GM19397 (cell line): ENCODE measurements around the gene RASGEF1B.
"Not testable (repeated sequence)": the region's sequence is repeated elsewhere in the genome, so short reads cannot be mapped to it uniquely, and the experiment has no call there.

Source experiments
- ATAC-seq: cut with Tn5 transposase; IDR thresholded peaks from one replicate; pipeline ENCODE4 v1.9.1; 2021; ENCODE audit warnings: mild to moderate bottlenecking, moderate library complexity; ENCODE audit not compliant: unreplicated experiment

Gene RASGEF1B

GRCh38 chr4:81432825-81433224, 38.9 kb downstream of the RASGEF1B start:
- no peak for ATAC-seq

GRCh38 chr4:81431971-81432370, 39.7 kb downstream of the RASGEF1B start:
- no peak for ATAC-seq

- ATAC-seq: no peak
Measured at GRCh38 chr4:81429607-81430006, 42.1 kb downstream of the RASGEF1B start.

DNA sequence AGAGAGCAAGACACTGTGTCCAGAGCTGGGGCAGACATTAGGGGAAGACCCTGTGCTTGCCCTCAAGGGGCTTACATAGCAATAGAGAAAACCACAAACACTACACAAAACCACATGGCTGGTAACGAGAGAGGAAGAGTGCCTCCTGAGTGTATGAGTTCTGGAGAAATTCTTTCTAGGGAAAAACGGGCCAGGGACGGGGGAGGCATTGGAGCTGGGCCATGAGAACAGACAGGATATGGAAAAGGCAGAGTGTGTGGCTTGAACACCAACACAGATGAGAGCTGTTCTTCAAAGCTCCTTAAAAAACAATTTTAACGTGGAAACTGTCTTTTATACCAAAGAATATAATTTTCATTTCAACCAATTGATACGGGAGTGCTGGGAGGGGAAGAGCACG, 42.7 kb downstream of the RASGEF1B start:
- ATAC-seq: no peak

- no peak for ATAC-seq
Measured at GRCh38 chr4:81428002-81428401, 43.7 kb downstream of the RASGEF1B start.

DNA sequence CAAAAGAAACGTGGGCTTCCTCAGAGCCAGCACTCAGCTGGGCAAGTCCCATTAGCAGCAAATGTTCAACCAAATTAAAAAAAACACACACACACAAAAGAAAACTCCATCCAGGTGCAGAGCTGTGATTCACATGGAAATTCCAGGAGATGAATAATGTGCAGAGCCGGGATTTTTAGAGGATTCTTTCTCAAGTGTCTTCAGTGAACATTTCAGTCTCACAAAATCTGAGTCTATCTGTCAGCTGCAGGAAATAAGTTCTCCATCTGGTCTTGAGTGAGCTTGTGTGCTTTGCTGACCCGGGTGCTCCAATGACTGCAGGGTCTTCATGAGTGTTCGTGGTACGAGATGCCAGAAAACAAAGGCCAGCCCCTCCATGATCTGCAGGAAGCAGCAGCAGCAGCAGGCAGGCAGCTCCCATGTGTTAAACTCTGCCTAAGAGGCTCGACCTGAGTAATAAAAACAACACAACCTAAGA, 44.3 kb downstream of the RASGEF1B start:
- no peak for ATAC-seq

- no peak for ATAC-seq
Measured at GRCh38 chr4:81426770-81427289, 44.9 kb downstream of the RASGEF1B start.

DNA sequence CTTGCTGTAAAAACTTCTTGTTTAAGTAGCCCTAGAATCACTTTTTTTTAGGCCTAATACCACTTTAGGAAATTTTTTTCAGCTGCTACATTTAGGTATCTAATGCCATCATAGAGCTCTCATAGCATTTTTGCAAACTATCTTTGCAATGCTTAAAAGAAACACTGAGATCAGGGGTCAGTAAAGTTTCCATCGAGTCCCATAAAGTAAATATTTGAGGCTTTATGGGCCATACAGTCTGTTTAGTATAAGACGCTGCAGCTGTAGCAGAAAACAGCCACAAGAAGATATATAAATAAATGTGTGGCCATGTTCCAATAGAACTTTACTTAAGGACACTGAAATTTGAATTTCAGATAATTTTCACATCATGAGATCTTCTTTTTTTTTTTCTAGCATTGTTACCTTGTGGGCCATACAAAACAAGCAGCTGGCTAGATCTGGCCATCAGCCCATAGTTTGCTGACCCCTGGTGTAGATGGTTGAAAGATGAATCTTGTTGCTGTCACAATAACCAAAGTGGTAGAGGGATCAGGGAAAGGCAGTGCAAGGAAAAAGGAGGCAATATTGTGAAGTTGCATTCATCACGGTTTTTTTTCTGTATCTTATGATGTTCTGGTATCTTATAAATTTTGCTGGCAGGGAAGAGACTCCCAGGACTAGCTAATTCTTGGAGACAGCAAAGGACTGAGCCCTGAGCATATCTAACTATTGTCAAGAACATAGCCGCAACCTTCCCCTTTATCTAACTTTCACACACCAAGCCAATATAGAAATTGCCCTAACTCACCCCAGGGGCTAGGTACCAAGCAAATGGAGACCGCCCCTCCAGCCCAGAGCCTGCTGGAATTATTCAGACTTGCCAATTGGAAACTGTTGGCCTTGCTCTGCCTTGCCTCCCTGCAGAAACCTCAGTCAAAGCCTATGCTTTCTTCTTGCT, 46.6 kb downstream of the RASGEF1B start:
- ATAC-seq: no peak

- ATAC-seq: no peak
Measured at GRCh38 chr4:81424336-81424735, 47.4 kb downstream of the RASGEF1B start.

DNA sequence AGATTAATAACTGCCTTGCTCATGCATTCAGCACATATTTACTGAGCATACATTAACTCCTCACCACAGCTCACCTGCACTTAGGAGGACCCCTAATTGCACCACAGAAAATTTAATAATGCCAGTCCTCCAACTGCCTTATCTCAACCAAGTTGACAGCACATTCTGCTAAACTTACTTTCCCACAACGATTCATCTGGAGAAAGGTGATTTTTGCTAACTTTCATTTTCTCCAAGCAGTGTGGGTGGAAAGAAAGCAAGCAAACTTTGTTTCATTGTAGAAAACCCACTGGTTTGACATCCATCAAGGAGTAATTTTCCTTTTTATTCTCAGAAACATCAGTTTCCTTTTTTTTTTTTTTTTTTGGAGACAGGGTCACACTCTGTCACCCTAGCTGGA, 49.1 kb downstream of the RASGEF1B start:
- ATAC-seq: no peak

DNA sequence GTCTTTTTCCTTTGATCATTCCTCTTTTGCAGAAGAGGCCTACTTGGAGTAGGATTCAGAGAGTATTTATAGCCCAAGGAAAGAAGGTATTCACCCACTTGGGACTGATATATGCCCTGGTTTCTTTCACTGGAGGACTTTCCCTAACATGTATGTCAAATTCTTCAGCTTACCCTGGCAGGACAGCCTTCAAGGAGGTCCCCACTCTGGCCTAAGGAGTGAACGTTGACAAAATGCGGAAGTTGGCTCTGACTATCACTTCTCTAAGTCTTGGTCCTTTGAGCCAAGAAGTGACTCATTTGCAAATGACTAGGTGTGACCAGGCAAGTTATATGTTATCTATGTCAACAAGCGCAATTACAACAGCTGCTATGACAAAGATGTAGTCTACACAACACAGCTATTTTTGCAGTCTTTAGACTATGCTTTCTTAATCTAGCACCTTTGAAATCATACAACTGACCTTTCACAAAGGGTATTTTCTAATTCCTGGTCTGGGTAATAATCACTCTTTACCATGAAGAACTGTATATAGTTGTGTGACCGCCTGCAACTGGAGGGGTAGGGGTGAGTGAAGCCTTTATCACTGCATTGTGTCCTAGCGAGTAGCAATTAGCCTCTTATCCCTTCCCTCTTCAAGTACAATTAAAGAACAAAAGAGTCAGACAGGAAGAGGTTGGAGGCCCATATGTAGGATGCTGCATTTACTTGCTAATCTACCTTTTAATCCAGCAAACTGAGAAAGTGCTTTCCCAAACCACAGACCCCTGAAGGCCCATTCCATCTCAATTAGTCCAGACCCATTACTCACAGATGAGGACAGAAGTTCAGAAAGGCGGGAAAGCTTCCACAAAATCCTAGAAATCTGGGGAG, 50.1 kb downstream of the RASGEF1B start:
- peak; percentile 98 for ATAC-seq

GRCh38 chr4:81418572-81418971, 53.1 kb downstream of the RASGEF1B start:
- ATAC-seq: no peak

DNA sequence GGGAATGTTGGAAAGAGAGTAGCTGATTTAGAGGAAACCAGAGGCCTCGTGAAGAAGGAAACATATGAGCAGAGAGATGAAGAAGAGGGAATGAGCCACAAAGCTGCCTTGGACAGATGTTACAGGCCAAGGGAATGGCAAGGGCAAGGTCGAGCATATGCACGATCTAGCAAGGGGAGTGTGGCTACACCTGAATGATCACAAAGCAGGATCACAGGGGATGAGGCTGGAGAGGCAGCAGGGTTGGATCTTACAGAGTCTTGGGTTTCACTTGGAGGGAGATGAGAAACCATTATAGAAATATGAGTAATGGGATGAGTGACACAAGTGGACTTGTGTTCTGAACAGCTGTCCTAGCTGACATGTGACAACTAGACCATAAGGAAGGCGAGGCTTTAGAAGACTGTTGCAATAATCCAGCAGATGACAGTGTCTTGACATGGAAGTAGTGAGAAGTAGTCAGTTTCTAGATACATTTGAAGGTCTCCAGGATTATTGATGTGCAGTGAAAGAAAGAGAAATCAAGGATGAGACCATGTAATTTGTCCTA, 58.7 kb downstream of the RASGEF1B start:
- ATAC-seq: no peak

GRCh38 chr4:81410680-81411079, 61.0 kb downstream of the RASGEF1B start:
- ATAC-seq: no peak

DNA sequence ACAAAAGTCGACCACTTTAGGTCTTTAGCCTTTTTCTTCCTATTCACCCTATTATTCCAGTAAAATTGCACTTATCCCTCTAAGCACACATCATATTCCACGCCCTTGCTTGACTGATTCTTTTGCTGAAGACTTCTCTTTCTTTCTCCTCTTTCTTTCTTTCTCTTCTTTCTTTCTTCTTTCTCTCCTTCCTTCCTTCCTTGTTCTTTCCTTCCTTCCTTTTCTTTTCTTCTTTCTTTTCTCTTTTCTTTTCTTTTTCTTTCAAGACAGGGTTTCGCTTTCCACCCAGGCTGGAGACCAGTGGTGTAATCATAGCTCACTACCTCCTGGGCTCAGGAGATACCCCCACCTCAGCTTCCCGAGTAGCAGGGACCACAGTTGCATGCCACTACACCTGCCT, 61.9 kb downstream of the RASGEF1B start:
- ATAC-seq: no peak

- no peak for ATAC-seq
Measured at GRCh38 chr4:81408341-81408740, 63.4 kb downstream of the RASGEF1B start.

DNA sequence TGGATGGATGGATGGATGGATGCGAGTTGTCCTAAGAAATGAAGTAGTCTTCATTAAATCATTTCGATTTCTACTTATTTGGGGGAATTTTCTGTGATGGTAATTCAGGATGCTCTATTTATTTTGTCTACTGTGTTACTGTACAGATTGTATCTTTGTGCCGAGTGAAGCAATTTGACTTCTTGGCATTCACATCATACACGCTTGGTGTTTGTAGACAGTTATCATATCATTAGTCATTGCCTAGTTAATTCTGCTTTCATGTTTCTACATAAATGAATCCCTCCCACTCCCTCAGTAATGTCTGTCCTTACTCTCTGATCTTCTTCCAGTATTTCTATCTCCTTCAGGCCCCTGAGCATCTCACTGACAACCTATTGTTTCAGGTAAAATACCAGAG, 64.0 kb downstream of the RASGEF1B start:
- no peak for ATAC-seq

DNA sequence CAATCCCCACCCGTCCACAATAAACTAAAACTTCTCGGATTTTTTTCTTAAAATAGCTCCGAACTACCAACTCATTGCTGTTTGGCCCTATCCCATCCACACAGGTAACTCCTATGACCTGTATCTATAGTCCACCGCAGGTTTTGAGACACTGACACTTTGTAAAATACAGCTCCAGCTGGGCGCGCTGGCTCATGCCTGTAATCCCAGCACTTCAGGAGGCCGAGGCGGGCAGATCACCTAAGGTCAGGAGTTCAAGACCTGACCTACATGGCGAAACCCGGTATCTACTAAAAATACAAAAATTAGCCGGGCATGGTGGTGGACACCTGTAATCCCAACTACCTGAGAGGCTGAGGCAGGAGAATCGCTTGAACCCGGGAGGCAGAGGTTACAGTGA, 65.2 kb downstream of the RASGEF1B start:
- ATAC-seq: not testable (repeated sequence)

DNA sequence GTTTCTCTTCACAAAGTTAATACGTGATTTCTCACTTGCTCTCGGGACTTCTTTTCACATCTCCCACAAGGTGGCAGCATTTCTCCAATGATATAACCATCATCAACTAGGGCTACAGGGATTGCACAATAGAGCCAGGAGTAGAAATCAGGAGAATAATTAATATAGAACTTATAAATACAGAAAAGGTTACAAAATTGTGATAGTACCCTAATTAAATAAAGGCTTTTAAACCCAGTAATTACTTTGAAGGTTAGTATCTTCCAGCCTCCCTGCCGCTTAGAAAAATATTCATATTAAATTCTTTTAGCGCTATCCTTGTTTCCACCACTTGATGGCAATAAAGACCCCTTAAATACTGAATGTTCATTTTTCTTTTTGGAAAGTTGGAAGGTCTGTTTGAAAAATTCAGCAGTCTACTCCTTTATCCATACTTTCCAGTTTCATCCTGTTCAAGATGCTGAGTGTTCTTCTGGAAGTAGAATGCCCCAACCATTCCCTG, 65.8 kb downstream of the RASGEF1B start:
- peak; percentile 68 for ATAC-seq

GRCh38 chr4:81404741-81405140, 67.0 kb downstream of the RASGEF1B start:
- ATAC-seq: no peak

DNA sequence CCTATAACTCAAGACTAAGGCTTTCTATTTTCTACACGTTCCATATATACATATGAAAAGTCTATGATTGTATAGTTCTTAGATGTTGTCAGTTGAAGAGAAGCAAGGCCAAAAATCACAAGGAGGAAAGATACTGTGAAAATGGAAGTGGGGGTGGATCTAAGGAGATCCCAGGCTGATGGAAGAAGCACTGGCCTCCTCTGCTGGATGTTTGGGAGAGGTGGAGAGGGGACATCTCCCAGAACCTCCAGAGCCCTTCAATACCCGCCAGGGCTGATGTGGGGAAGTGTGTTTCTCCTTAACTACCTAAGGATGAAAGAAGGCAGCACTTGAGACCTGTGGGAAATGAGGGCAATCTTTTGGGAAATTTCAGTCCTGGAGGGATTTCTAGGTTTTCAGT, 67.4 kb downstream of the RASGEF1B start:
- ATAC-seq: no peak
